Fibroblast of mammary gland (primary cell): ENCODE results near the gene SLC25A11.

Experiments used
- DNase-seq: peaks from one replicate; pipeline ENCODE4 v3.0.0-alpha.2; 2010; ENCODE audit warnings: low read depth
- H3K4me3 ChIP-seq: 2 replicates; pipeline ENCODE4 v1.5.1; 2011; ENCODE audit warnings: low read depth, mild to moderate bottlenecking, low read length, moderate library complexity; ENCODE audit not compliant: control insufficient read depth
- CTCF ChIP-seq: conservative IDR thresholded peaks from 2 replicates; pipeline ENCODE4 v1.5.1; 2011; ENCODE audit warnings: low read depth, low read length, inconsistent platforms; ENCODE audit not compliant: control insufficient read depth, insufficient read depth

Gene SLC25A11

DNA sequence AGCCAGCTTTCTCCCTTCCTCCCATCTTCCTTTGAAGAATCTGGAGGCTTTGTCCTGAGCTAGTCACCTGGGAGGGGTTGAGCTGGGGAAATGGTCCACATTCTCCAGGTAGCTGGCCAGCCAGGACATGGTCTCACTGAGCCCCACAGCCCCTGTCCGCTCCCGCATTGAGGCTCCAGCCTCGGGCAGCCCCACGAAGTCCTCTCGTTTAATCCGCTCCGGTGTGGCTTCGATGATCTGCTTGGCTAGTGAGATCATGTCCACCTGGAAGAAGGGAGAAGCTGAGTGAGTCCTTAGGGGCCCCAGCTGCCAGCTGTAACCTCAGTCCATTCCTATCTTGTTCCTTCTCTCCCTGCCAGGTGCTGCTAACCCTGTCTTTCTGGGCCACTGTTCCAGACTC lies 30.4 kb upstream of the SLC25A11 start:
- no peak for DNase-seq
- no peak overlapping the region for H3K4me3 ChIP-seq
- no peak for TF ChIP-seq CTCF

GRCh38 chr17:4969551-4970173 lies 29.8 kb upstream of the SLC25A11 start:
- no peak for TF ChIP-seq CTCF
- no peak overlapping the region for H3K4me3 ChIP-seq
- peak; percentile 53 for DNase-seq

DNA sequence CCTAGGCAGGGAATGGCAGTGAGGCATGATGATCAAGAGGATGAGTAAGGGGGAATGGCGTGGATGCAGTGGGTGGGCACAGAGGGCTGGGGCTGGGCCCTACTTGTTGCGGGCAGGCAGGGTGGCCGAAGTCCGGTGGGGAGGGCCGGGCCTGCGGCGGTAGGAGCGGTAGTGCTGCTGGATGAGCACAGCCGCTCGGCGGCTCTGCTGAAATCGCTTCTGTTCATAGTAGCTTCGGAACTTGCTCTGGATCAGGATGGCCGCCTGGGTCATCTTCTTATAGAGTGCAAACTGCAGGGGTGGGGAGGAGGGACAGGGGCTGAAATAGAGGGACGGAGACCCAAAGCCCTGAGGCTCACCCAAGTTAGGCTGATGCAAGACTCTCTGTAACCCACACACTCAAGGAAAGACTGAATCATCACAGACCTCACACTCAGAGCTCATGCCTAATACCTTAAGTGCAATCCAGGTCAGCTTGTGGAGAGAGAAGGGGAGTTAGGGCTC lies 29.3 kb upstream of the SLC25A11 start:
- H3K4me3 ChIP-seq, result peak overlapping the region; percentile 93
- no peak for TF ChIP-seq CTCF
- peak; percentile 96 for DNase-seq

DNA sequence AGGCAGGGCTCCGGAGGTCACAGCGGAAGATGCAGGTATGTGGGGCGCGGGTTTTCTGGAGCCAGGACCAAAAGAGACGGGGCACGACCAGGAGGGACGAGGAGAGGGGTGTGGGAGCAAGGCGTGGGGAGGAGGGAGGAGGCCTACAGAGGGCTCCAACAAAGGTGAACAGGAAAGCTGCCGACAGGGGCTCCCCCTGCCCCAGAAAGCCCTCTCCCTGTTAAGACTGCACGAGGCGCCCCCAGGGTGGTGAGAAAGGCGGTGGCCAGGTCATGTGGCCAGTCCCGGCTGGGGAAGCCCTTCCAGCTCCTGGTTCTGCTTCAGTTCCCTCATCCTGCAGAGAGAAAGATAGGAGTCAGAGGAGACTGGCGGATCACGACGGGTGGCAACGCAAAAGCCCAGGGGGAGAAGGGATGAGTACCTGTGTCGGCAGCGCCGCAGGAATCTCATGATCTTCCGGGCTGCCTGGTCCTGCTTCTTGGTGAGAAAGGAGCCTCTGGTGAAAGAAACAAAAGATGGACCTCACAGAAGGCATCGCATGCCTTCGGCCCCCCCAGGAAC lies 28.7 kb upstream of the SLC25A11 start:
- DNase-seq, result no peak
- peak overlapping the region; percentile 93 for H3K4me3 ChIP-seq
- TF ChIP-seq CTCF, result no peak

- TF ChIP-seq CTCF, result no peak
- DNase-seq, result peak; percentile 98
- peak within 1 kb of the TSS; percentile 93 for H3K4me3 ChIP-seq
Observed at GRCh38 chr17:4967539-4968485, 28.0 kb upstream of the SLC25A11 start, which contains the start of gene SPAG7. Gene SPAG7 (minus strand): TSS chr17:4967817. CDS start chr17:4967804, 13 bp downstream.

GRCh38 chr17:4966844-4967538 lies 27.1 kb upstream of the SLC25A11 start:
- H3K4me3 ChIP-seq, result peak overlapping the region; percentile 93
- TF ChIP-seq CTCF, result no peak
- DNase-seq, result peak; percentile 100
